K562 (cell line): ENCODE data around the gene PACS2. TPM values are rescaled to one million over a fixed set of nuclear protein-coding genes. Genes with fewer than 3 reads are reported as not detected.

Experiments used
- ATF7 ChIP-seq: fragments of 450-650 bp; IDR thresholded peaks from 2 replicates; pipeline ENCODE4 v1.7.1; 2014; ENCODE audit warnings: mild to moderate bottlenecking, moderate library complexity
- CBX2 ChIP-seq: fragments of 200-600 bp; sonication (generic); IDR thresholded peaks from one replicate; pipeline ENCODE4 v1.6.1; 2012; ENCODE audit warnings: mild to moderate bottlenecking, low read length, inconsistent platforms; ENCODE audit not compliant: insufficient read depth, poor library complexity, severe bottlenecking
- CBX3 ChIP-seq, 2 experiments: IDR thresholded peaks; 1 replicate in 1 of 2; 2 replicates in 1 of 2; pipeline ENCODE4 v1.6.1; 2012; ENCODE audit warnings: inconsistent platforms in 2 of 2, low read length in 2 of 2, borderline replicate concordance in 1 of 2, control low read depth in 1 of 2
- CGGBP1 ChIP-seq: fragments of 250-450 bp; sonication (Bioruptor Pico); IDR thresholded peaks from 2 replicates; pipeline ENCODE4 v1.9.0; 2021; ENCODE audit warnings: mild to moderate bottlenecking
- CTCF ChIP-seq, 3 experiments: IDR thresholded peaks in 2 of 3; conservative IDR thresholded peaks in 1 of 3; 2 replicates each; pipeline ENCODE4 v1.5.1; 2011 to 2012; ENCODE audit warnings: low read length in 3 of 3, mild to moderate bottlenecking in 3 of 3, control low read depth in 2 of 3, improper control_type of control experiment in 1 of 3, inconsistent platforms in 1 of 3, low read depth in 1 of 3, mixed read lengths in 1 of 3, moderate library complexity in 1 of 3; ENCODE audit not compliant: insufficient read depth in 2 of 3
- ERF ChIP-seq: fragments of 450-650 bp; formaldehyde crosslinking; IDR thresholded peaks from 2 replicates; pipeline ENCODE4 v1.4.0; 2020; ENCODE audit warnings: mild to moderate bottlenecking, mixed read lengths
- FIP1L1 ChIP-seq: fragments of 200-400 bp; formaldehyde crosslinking; IDR thresholded peaks from 2 replicates; pipeline ENCODE4 v1.6.1; 2018; ENCODE audit warnings: mild to moderate bottlenecking, low read depth, low read length; ENCODE audit not compliant: poor library complexity, severe bottlenecking
- GATAD2B ChIP-seq: fragments of 450-650 bp; IDR thresholded peaks from 2 replicates; pipeline ENCODE4 v1.6.1; 2017; ENCODE audit warnings: mild to moderate bottlenecking, borderline replicate concordance
- HDAC2 ChIP-seq: fragments of 450-650 bp; IDR thresholded peaks from 2 replicates; pipeline ENCODE4 v1.6.1; 2016; ENCODE audit warnings: mild to moderate bottlenecking
- IRF2 ChIP-seq: sonication (generic); formaldehyde crosslinking; IDR thresholded peaks from 2 replicates; pipeline ENCODE4 v1.8.1; 2022; ENCODE audit warnings: mild to moderate bottlenecking, missing genetic modification reagents
- NONO ChIP-seq, 2 experiments: fragments of 200-400 bp in 1 of 2; fragments of 450-650 bp in 1 of 2; formaldehyde crosslinking in 1 of 2; IDR thresholded peaks; 2 replicates each; pipeline ENCODE4 v1.6.1; 2017; ENCODE audit warnings: low read depth in 2 of 2, mild to moderate bottlenecking in 2 of 2, moderate library complexity in 2 of 2, low read length in 1 of 2
- NR4A1 ChIP-seq, 2 experiments: fragments of 250-450 bp in 1 of 2; fragments of 450-650 bp in 1 of 2; sonication (Bioruptor Pico) in 1 of 2; IDR thresholded peaks; 2 replicates each; pipeline versions ENCODE4 v1.4.0 to v1.6.1; 2016 to 2020; ENCODE audit warnings: mild to moderate bottlenecking in 2 of 2, missing compliant biosample characterization in 1 of 2, missing genetic modification characterization in 1 of 2, moderate library complexity in 1 of 2
- PCBP2 ChIP-seq: fragments of 200-400 bp; formaldehyde crosslinking; IDR thresholded peaks from 2 replicates; pipeline ENCODE4 v1.6.1; 2018; ENCODE audit warnings: low read length, low read depth, mild to moderate bottlenecking, moderate library complexity; ENCODE audit not compliant: poor library complexity, severe bottlenecking
- POLR2A ChIP-seq: fragments of 450-650 bp; conservative IDR thresholded peaks from 2 replicates; pipeline ENCODE4 v1.6.1; 2016
- RBM22 ChIP-seq: fragments of 200-400 bp; formaldehyde crosslinking; IDR thresholded peaks from 2 replicates; pipeline ENCODE4 v1.6.1; 2018; ENCODE audit warnings: low read length, low read depth; ENCODE audit not compliant: poor library complexity, severe bottlenecking
- RNF219 ChIP-seq: fragments of 250-450 bp; sonication (Bioruptor Pico); IDR thresholded peaks from 2 replicates; pipeline ENCODE4 v1.5.0; 2022; ENCODE audit warnings: mild to moderate bottlenecking
- SNRNP70 ChIP-seq: fragments of 200-400 bp; formaldehyde crosslinking; optimal IDR thresholded peaks from 2 replicates; pipeline ENCODE3; 2017; ENCODE audit warnings: low read depth, low read length
- SRSF9 ChIP-seq: fragments of 200-400 bp; formaldehyde crosslinking; IDR thresholded peaks from 2 replicates; pipeline ENCODE4 v1.6.1; 2017; ENCODE audit warnings: low read depth, low read length, borderline replicate concordance
- TCF7L2 ChIP-seq: fragments of 150-350 bp; IDR thresholded peaks from 2 replicates; pipeline ENCODE4 v1.6.1; 2016; ENCODE audit warnings: low read depth, mild to moderate bottlenecking, low read length, moderate library complexity
- WHSC1 ChIP-seq: IDR thresholded peaks from one replicate; pipeline ENCODE4 v1.6.1; 2012; ENCODE audit warnings: low read length, control low read depth, inconsistent platforms
- ZBTB7A ChIP-seq: IDR thresholded peaks from 2 replicates; pipeline ENCODE4 v1.6.1; 2011; ENCODE audit warnings: low read depth, mild to moderate bottlenecking, low read length, moderate library complexity, borderline replicate concordance; ENCODE audit not compliant: control insufficient read depth
- ZNF561 ChIP-seq: fragments of 450-650 bp; formaldehyde crosslinking; conservative IDR thresholded peaks from 2 replicates; pipeline ENCODE4 v1.4.0; 2020; ENCODE audit warnings: mild to moderate bottlenecking, moderate library complexity
- ZNF780A ChIP-seq: fragments of 250-450 bp; sonication (Bioruptor Pico); IDR thresholded peaks from 2 replicates; pipeline ENCODE4 v1.5.0; 2021; ENCODE audit warnings: mild to moderate bottlenecking
- polyA plus RNA-seq, 8 experiments: library from polyadenylated mRNA; depleted of rRNA in 4 of 8; stranded (reverse) in 5 of 8; unstranded in 3 of 8; fragments of >200 nt; fragmentation: Nextera tagmentation in 2 of 8; fragmentation: Illumina TruSeq in 1 of 8; extraction: Ambion mirVana in 2 of 8; extraction: Trizol in 1 of 8; gene quantifications; 2 replicates each; pipeline versions ENCODE4 v1.2.1 to v1.2.3, GENCODE V29; 2011 to 2014; ENCODE audit warnings: inconsistent platforms in 1 of 8, missing spikeins in 1 of 8
- total RNA-seq, 7 experiments: library from RNA; depleted of rRNA in 6 of 7; stranded (reverse); fragments of >200 nt in 6 of 7; fragmentation: Illumina TruSeq in 2 of 7; extraction: Trizol in 2 of 7; gene quantifications; 2 replicates each; pipeline versions ENCODE4 v1.2.1 to v1.2.3, GENCODE V29; 2011 to 2021; ENCODE audit warnings: low replicate concordance in 1 of 7

Gene PACS2
- total and polyA plus RNA-seq, 9 of the 15 experiments (the other 6 are each of a cell fraction or from before 2014, with no cell fraction given) = 0.11 to 20.8 (median 9.9) TPM

- no peak for TF ChIP-seq SNRNP70
- TF ChIP-seq ATF7 = peak; percentile 63; the same call in 1 of the 2 replicates
- no peak for TF ChIP-seq PCBP2
- no peak for TF ChIP-seq WHSC1
- peak; percentile 84; the same call in 1 of the 2 replicates for TF ChIP-seq ZBTB7A
- no peak for TF ChIP-seq CGGBP1 (CRISPR knock-in tag)
- no peak for TF ChIP-seq TCF7L2
- TF ChIP-seq CTCF (IDR thresholded peaks at IDR 0.05 in 2 of 3, conservative IDR thresholded peaks at IDR 0.05 in 1 of 3; ENCODE audit: insufficient read depth in 2 of 3, low read depth in 1 of 3, low read length in 3 of 3) = peak in 2 of 3 experiments; percentile 29 to 37; a peak in 3 of 6 replicates
- TF ChIP-seq ERF (CRISPR knock-in tag) = no peak
- TF ChIP-seq RNF219 (CRISPR knock-in tag) = no peak
- no peak for TF ChIP-seq ZNF561
- TF ChIP-seq GATAD2B = peak; percentile 88; the same call in 1 of the 2 replicates
- TF ChIP-seq POLR2A = peak; percentile 68
- TF ChIP-seq CBX2 = no peak
- peak; percentile 82 for TF ChIP-seq FIP1L1
- TF ChIP-seq HDAC2 = no peak
- TF ChIP-seq NONO (IDR thresholded peaks at IDR 0.05; ENCODE audit: low read depth in 2 of 2, low read length in 1 of 2) = peak in 1 of 2 experiments; percentile 51; a peak in 2 of 4 replicates
- no peak for TF ChIP-seq IRF2 (CRISPR knock-in tag)
- no peak for TF ChIP-seq SRSF9
- no peak for TF ChIP-seq NR4A1 (CRISPR knock-in tag; IDR thresholded peaks at IDR 0.05)
- TF ChIP-seq NR4A1 (tag; IDR thresholded peaks at IDR 0.05) = 0 out of 2 replicates have a peak, but pooled peaks have one; percentile 58
- no peak for TF ChIP-seq CBX3 (IDR thresholded peaks at IDR 0.05; ENCODE audit: borderline replicate concordance in 1 of 2, low read length in 2 of 2)
- TF ChIP-seq ZNF780A (CRISPR knock-in tag) = no peak
- no peak for TF ChIP-seq RBM22
These were observed 83.6 kb downstream of the PACS2 start, which contains the start of gene TEX22 (continued) for GRCh38 chr14:105398044-105398725.
